H9 (cell line): ENCODE measurements around the gene ARPC2. TPM values are rescaled to one million over a fixed set of nuclear protein-coding genes. Genes with fewer than 3 reads are reported as not detected.

ENCODE experiments used
- DNase-seq: peaks from one replicate; pipeline ENCODE4 v3.0.0-alpha.2; 2017
- H2AFZ ChIP-seq: one replicate; pipeline ENCODE4 v1.6.1; 2013; ENCODE audit warnings: mild to moderate bottlenecking, low read length, control low read depth, moderate library complexity
- H2AK5ac ChIP-seq: 2 replicates; pipeline ENCODE4 v1.6.1; 2013; ENCODE audit warnings: low read length, control low read depth, mixed read lengths; ENCODE audit not compliant: insufficient read length
- H2BK120ac ChIP-seq: one replicate; pipeline ENCODE4 v1.6.1; 2013; ENCODE audit warnings: low read depth, mild to moderate bottlenecking, low read length, control low read depth, inconsistent platforms; ENCODE audit not compliant: poor library complexity, severe bottlenecking
- H2BK12ac ChIP-seq: 2 replicates; pipeline ENCODE4 v1.6.1; 2013; ENCODE audit warnings: low read length, control low read depth, mixed read lengths, low read depth; ENCODE audit not compliant: insufficient read length
- H2BK15ac ChIP-seq: 2 replicates; pipeline ENCODE4 v1.6.1; 2013; ENCODE audit warnings: low read depth, low read length, control low read depth
- H2BK20ac ChIP-seq: one replicate; pipeline ENCODE4 v1.6.1; 2013; ENCODE audit warnings: low read depth, mild to moderate bottlenecking, low read length, control low read depth, inconsistent platforms; ENCODE audit not compliant: poor library complexity, severe bottlenecking
- H2BK5ac ChIP-seq: 2 replicates; pipeline ENCODE4 v1.6.1; 2013; ENCODE audit warnings: low read length, control low read depth, mixed read lengths; ENCODE audit not compliant: insufficient read length
- H3K14ac ChIP-seq: 2 replicates; pipeline ENCODE4 v1.6.1; 2013; ENCODE audit warnings: low read length, control low read depth; ENCODE audit not compliant: insufficient read depth
- H3K18ac ChIP-seq: 2 replicates; pipeline ENCODE4 v1.6.1; 2013; ENCODE audit warnings: low read depth, mild to moderate bottlenecking, mixed read lengths, low read length, control low read depth; ENCODE audit not compliant: insufficient read length
- H3K23ac ChIP-seq: 2 replicates; pipeline ENCODE4 v1.6.1; 2013; ENCODE audit warnings: low read length, control low read depth, mixed read lengths, low read depth; ENCODE audit not compliant: insufficient read length
- H3K23me2 ChIP-seq: 2 replicates; pipeline ENCODE4 v1.6.1; 2013; ENCODE audit warnings: low read depth, mild to moderate bottlenecking, mixed read lengths, low read length, control low read depth; ENCODE audit not compliant: insufficient read length, poor library complexity, severe bottlenecking
- H3K27ac ChIP-seq: 2 replicates; pipeline ENCODE4 v1.5.1; 2013; ENCODE audit warnings: low read length, control low read depth, mixed read lengths, low read depth; ENCODE audit not compliant: insufficient read length
- H3K27me3 ChIP-seq: 2 replicates; pipeline ENCODE4 v1.6.1; 2013; ENCODE audit warnings: low read length, control low read depth, inconsistent platforms; ENCODE audit not compliant: insufficient read depth
- H3K4ac ChIP-seq: 2 replicates; pipeline ENCODE4 v1.6.1; 2013; ENCODE audit warnings: low read depth, mild to moderate bottlenecking, control low read depth, inconsistent platforms, low read length, moderate library complexity
- H3K4me1 ChIP-seq: 2 replicates; pipeline ENCODE4 v1.6.1; 2013; ENCODE audit warnings: low read length, control low read depth, inconsistent platforms; ENCODE audit not compliant: insufficient read depth
- H3K4me2 ChIP-seq: 2 replicates; pipeline ENCODE4 v1.6.1; 2013; ENCODE audit warnings: low read length, control low read depth, mixed read lengths; ENCODE audit not compliant: insufficient read length, insufficient read depth
- H3K56ac ChIP-seq: 2 replicates; pipeline ENCODE4 v1.6.1; 2013; ENCODE audit warnings: low read depth, mild to moderate bottlenecking, mixed read lengths, low read length, control low read depth; ENCODE audit not compliant: insufficient read length
- H3K79me1 ChIP-seq: 2 replicates; pipeline ENCODE4 v1.6.1; 2013; ENCODE audit warnings: low read depth, mild to moderate bottlenecking, moderate library complexity, low read length, control low read depth, inconsistent platforms; ENCODE audit not compliant: insufficient read depth, poor library complexity, severe bottlenecking
- H3K79me2 ChIP-seq: 2 replicates; pipeline ENCODE4 v1.6.1; 2013; ENCODE audit warnings: low read length, control low read depth, inconsistent platforms; ENCODE audit not compliant: insufficient read depth
- H3K9ac ChIP-seq: 2 replicates; pipeline ENCODE4 v1.6.1; 2013; ENCODE audit warnings: low read length, control low read depth, mixed read lengths; ENCODE audit not compliant: insufficient read length; ENCODE audit errors: extremely low read depth
- H3K9me3 ChIP-seq: one replicate; pipeline ENCODE4 v1.6.1; 2013; ENCODE audit warnings: low read depth, low read length, inconsistent platforms; ENCODE audit not compliant: control insufficient read depth
- H3T11ph ChIP-seq: one replicate; pipeline ENCODE4 v1.6.1; 2013; ENCODE audit warnings: mild to moderate bottlenecking, low read length, control low read depth, inconsistent platforms
- H4K20me1 ChIP-seq: one replicate; pipeline ENCODE4 v1.6.1; 2013; ENCODE audit not compliant: control insufficient read depth, insufficient read length, insufficient read depth
- H4K5ac ChIP-seq: 2 replicates; pipeline ENCODE4 v1.6.1; 2013; ENCODE audit warnings: low read depth, mild to moderate bottlenecking, mixed read lengths, low read length, control low read depth; ENCODE audit not compliant: insufficient read length
- H4K8ac ChIP-seq: replicated peaks from 2 replicates; pipeline ENCODE4 v1.6.1; 2013; ENCODE audit warnings: low read length, control low read depth, mixed read lengths, low read depth; ENCODE audit not compliant: insufficient read length
- H4K91ac ChIP-seq: 2 replicates; pipeline ENCODE4 v1.6.1; 2013; ENCODE audit warnings: low read depth, mild to moderate bottlenecking, moderate library complexity, mixed read lengths, low read length, control low read depth; ENCODE audit not compliant: insufficient read length
- H3K27ac Mint-ChIP-seq, 3 experiments: 2 replicates in 2 of 3; 3 replicates in 1 of 3; pipeline ENCODE4 v1.8.0; 2020 to 2021; ENCODE audit warnings: mixed read lengths in 3 of 3, mild to moderate bottlenecking in 1 of 3, moderate library complexity in 1 of 3
- H3K27me3 Mint-ChIP-seq: 2 replicates; pipeline ENCODE4 v1.8.0; 2021; ENCODE audit warnings: low read depth, mild to moderate bottlenecking, moderate library complexity, mixed read lengths
- H3K36me3 Mint-ChIP-seq, 3 experiments: 2 replicates in 2 of 3; 3 replicates in 1 of 3; pipeline ENCODE4 v1.8.0; 2020 to 2021; ENCODE audit warnings: low read depth in 3 of 3, mixed read lengths in 3 of 3; ENCODE audit not compliant: insufficient read depth in 1 of 3
- H3K4me1 Mint-ChIP-seq, 2 experiments: 2 replicates each; pipeline ENCODE4 v1.8.0; 2020; ENCODE audit warnings: mixed read lengths in 2 of 2
- H3K4me3 Mint-ChIP-seq, 2 experiments: 2 replicates in 1 of 2; 3 replicates in 1 of 2; pipeline ENCODE4 v1.8.0; 2020 to 2021; ENCODE audit warnings: mild to moderate bottlenecking in 2 of 2, mixed read lengths in 2 of 2, moderate library complexity in 1 of 2
- H3K9me3 Mint-ChIP-seq, 2 experiments: 2 replicates in 1 of 2; 3 replicates in 1 of 2; pipeline ENCODE4 v1.8.0; 2020; ENCODE audit warnings: mild to moderate bottlenecking in 2 of 2, mixed read lengths in 2 of 2, moderate library complexity in 1 of 2
- WGBS: extraction: QIAGEN DNeasy Blood & Tissue Kit; methylation state at CpG from one replicate; pipeline ENCODE4 v1.1.7; 2013; ENCODE audit warnings: missing lambda C conversion rate, low lambda C conversion rate, mixed read lengths; ENCODE audit not compliant: insufficient read length; ENCODE audit errors: extremely low coverage; 5-methylcytosine and 5-hydroxymethylcytosine counted together
- total RNA-seq: library from RNA; stranded (reverse); gene quantifications from 2 replicates; pipeline ENCODE4 v1.2.1, GENCODE V29; 2021
- TF ChIP-seq, protein P1 (sequence below): fragments of 200-600 bp; sonication (generic); conservative IDR thresholded peaks from 3 replicates; pipeline ENCODE4 v1.8.0; 2021; ENCODE audit warnings: antibody characterized with exemption, mild to moderate bottlenecking

Gene ARPC2
- total RNA-seq, 1 experiment from 2014 or later = 197 TPM

GRCh38 chr2:218266316-218266979 lies 49.5 kb downstream of the ARPC2 start:
- Histone ChIP-seq H4K20me1 (no peaks in the 10 kb centered on the region), H3K14ac (no peak overlapping the region)
- H3K9me3 Mint-ChIP-seq = no peaks in the 10 kb centered on the region

More at GRCh38 chr2:218266316-218266979, 49.5 kb downstream of the ARPC2 start:
- no peak overlapping the region for H3K9ac ChIP-seq
- no peak overlapping the region for H2AFZ ChIP-seq
- peak overlapping the region in 1 of 3 experiments; percentile 72; a peak in 1 of 7 replicates for H3K27ac Mint-ChIP-seq
- no peak overlapping the region for H3K4ac ChIP-seq
- H3K23me2 ChIP-seq = peaks cover 9% of the 10 kb centered on the region
- no peak overlapping the region for H2AK5ac ChIP-seq
- DNase-seq = no peak
- H2BK5ac ChIP-seq = no peak overlapping the region
- no CpG with 5 or more reads among the region's 15 CpGs for WGBS
- no peaks in the 10 kb centered on the region; the same call in 1 of the 2 replicates for H3K27me3 Mint-ChIP-seq
- H3K56ac ChIP-seq = no peak overlapping the region
- H3K27me3 ChIP-seq = no peaks in the 10 kb centered on the region
- no peaks in the 10 kb centered on the region for H3K79me2 ChIP-seq
- H3K4me1 Mint-ChIP-seq = peaks cover 11 to 16% of the 10 kb centered on the region in 2 experiments
- no peak overlapping the region for H3T11ph ChIP-seq
- no peak overlapping the region for H3K27ac ChIP-seq
- H2BK15ac ChIP-seq = no peak overlapping the region
- H3K18ac ChIP-seq = no peak overlapping the region
- no peak overlapping the region for H4K91ac ChIP-seq
- no peak overlapping the region for H4K8ac ChIP-seq
- no peak overlapping the region for H2BK120ac ChIP-seq
- H4K5ac ChIP-seq = no peak overlapping the region
- peaks cover 19 to 42% (median 38%) of the 10 kb centered on the region in 3 experiments; a peak in 6 of 7 replicates for H3K36me3 Mint-ChIP-seq
- H2BK20ac ChIP-seq = no peak overlapping the region
- no peaks in the 10 kb centered on the region for H3K9me3 ChIP-seq
- no peak overlapping the region for H3K23ac ChIP-seq
- no peak overlapping the region for H3K4me3 Mint-ChIP-seq
- TF ChIP-seq, protein P1, sequence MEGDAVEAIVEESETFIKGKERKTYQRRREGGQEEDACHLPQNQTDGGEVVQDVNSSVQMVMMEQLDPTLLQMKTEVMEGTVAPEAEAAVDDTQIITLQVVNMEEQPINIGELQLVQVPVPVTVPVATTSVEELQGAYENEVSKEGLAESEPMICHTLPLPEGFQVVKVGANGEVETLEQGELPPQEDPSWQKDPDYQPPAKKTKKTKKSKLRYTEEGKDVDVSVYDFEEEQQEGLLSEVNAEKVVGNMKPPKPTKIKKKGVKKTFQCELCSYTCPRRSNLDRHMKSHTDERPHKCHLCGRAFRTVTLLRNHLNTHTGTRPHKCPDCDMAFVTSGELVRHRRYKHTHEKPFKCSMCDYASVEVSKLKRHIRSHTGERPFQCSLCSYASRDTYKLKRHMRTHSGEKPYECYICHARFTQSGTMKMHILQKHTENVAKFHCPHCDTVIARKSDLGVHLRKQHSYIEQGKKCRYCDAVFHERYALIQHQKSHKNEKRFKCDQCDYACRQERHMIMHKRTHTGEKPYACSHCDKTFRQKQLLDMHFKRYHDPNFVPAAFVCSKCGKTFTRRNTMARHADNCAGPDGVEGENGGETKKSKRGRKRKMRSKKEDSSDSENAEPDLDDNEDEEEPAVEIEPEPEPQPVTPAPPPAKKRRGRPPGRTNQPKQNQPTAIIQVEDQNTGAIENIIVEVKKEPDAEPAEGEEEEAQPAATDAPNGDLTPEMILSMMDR = no peak
- H3K79me1 ChIP-seq = no peaks in the 10 kb centered on the region
- H3K4me1 ChIP-seq = peaks cover 3% of the 10 kb centered on the region; the same call in 1 of the 2 replicates
- no peak overlapping the region for H2BK12ac ChIP-seq
- H3K4me2 ChIP-seq = no peak overlapping the region
